ENCODE data around the gene ADPRM. TPM values are rescaled to one million over a fixed set of nuclear protein-coding genes. Genes with fewer than 3 reads are reported as not detected.

ADPRM gene
- polyA plus RNA-seq, 1 experiment: 15.1 TPM

- ChIA-PET CTCF (no interaction called here), POLR2A (no interaction called here)
- Histone ChIP-seq H3K9me3 (ENCODE audit: control insufficient read depth, insufficient read depth, low read length) (no peaks in the 10 kb centered on the region), H3K4me3 (ENCODE audit: low read depth, low read length) (no peak overlapping the region), H3K27me3 (ENCODE audit: control insufficient read depth, insufficient read depth, low read length) (no peaks in the 10 kb centered on the region), H3K27ac (ENCODE audit: low read depth, low read length) (no peak overlapping the region)
- TF ChIP-seq CTCF (IDR thresholded peaks at IDR 0.05; ENCODE audit: low read depth, low read length): no peak
- no peak for DNase-seq (ENCODE audit: low read depth, low spot score)
These were observed 45.5 kb upstream of the ADPRM start for GRCh38 chr17:10651927-10652326.

GRCh38 chr17:10652984-10653659, 44.3 kb upstream of the ADPRM start:
- no peaks in the 10 kb centered on the region for H3K9me3 ChIP-seq (ENCODE audit: control insufficient read depth, insufficient read depth, low read length)
- H3K4me3 ChIP-seq (ENCODE audit: low read depth, low read length): no peak overlapping the region
- no peak for DNase-seq (ENCODE audit: low read depth, low spot score)
- H3K27ac ChIP-seq (ENCODE audit: low read depth, low read length): no peak overlapping the region
- no peaks in the 10 kb centered on the region for H3K27me3 ChIP-seq (ENCODE audit: control insufficient read depth, insufficient read depth, low read length)
- ChIA-PET CTCF (interaction anchor here (0.6 to 1.3 kb wide), 3 partner anchors 21 to 222 kb away, joined by 4 to 5 read pairs (median 5); no protein-coding TSS in a partner anchor), POLR2A (no interaction called here)
- TF ChIP-seq CTCF (IDR thresholded peaks at IDR 0.05; ENCODE audit: low read depth, low read length): no peak

- POLR2A ChIA-PET: interaction anchor here (0.6 kb wide), 1 partner anchor 16 kb away, joined by 4 read pairs; no protein-coding TSS in a partner anchor
- H3K9me3 ChIP-seq (ENCODE audit: control insufficient read depth, insufficient read depth, low read length): no peaks in the 10 kb centered on the region
- CTCF ChIA-PET: interaction anchor here (0.6 to 1.3 kb wide), 4 partner anchors 28 to 883 kb away, joined by 4 to 6 read pairs (median 5); no protein-coding TSS in a partner anchor
- H3K27ac ChIP-seq (ENCODE audit: low read depth, low read length): no peak overlapping the region
- H3K4me3 ChIP-seq (ENCODE audit: low read depth, low read length): no peak overlapping the region
- no peaks in the 10 kb centered on the region for H3K27me3 ChIP-seq (ENCODE audit: control insufficient read depth, insufficient read depth, low read length)
- no peak for DNase-seq (ENCODE audit: low read depth, low spot score)
- no peak for TF ChIP-seq CTCF (IDR thresholded peaks at IDR 0.05; ENCODE audit: low read depth, low read length)
These were observed 43.4 kb upstream of the ADPRM start for GRCh38 chr17:10653987-10654386.

- CTCF ChIA-PET: interaction anchor here (1.9 kb wide), 1 partner anchor 11 kb away, joined by 5 read pairs; no protein-coding TSS in a partner anchor
- no peaks in the 10 kb centered on the region for H3K27me3 ChIP-seq (ENCODE audit: control insufficient read depth, insufficient read depth, low read length)
- DNase-seq (ENCODE audit: low read depth, low spot score): no peak
- no peaks in the 10 kb centered on the region for H3K9me3 ChIP-seq (ENCODE audit: control insufficient read depth, insufficient read depth, low read length)
- POLR2A ChIA-PET: no interaction called here
- TF ChIP-seq CTCF (IDR thresholded peaks at IDR 0.05; ENCODE audit: low read depth, low read length): no peak
- H3K27ac ChIP-seq (ENCODE audit: low read depth, low read length): no peak within 1 kb of the TSS
- no peak within 1 kb of the TSS for H3K4me3 ChIP-seq (ENCODE audit: low read depth, low read length)
These were observed 40.2 kb upstream of the ADPRM start, which contains the start of gene MYH3 for GRCh38 chr17:10657148-10657547. Gene MYH3, minus strand, starts transcription at chr17:10657309. Its CDS starts 2,245 bp downstream, at chr17:10655064.

GRCh38 chr17:10657879-10658278, 39.5 kb upstream of the ADPRM start:
- Histone ChIP-seq H3K27me3 (ENCODE audit: control insufficient read depth, insufficient read depth, low read length) (no peaks in the 10 kb centered on the region), H3K4me3 (ENCODE audit: low read depth, low read length) (no peak overlapping the region), H3K9me3 (ENCODE audit: control insufficient read depth, insufficient read depth, low read length) (no peaks in the 10 kb centered on the region), H3K27ac (ENCODE audit: low read depth, low read length) (no peak overlapping the region)
- CTCF ChIA-PET: interaction anchor here (0.6 to 1.9 kb wide), 2 partner anchors 12 to 1071 kb away, joined by 4 to 5 read pairs; no protein-coding TSS in a partner anchor
- POLR2A ChIA-PET: no interaction called here
- no peak for DNase-seq (ENCODE audit: low read depth, low spot score)
- TF ChIP-seq CTCF (IDR thresholded peaks at IDR 0.05; ENCODE audit: low read depth, low read length): no peak
